IMR-90 (cell line): ENCODE results near the gene ZNF592. TPM values are rescaled to one million over a fixed set of nuclear protein-coding genes. Genes with fewer than 3 reads are reported as not detected.

ENCODE experiments used
- ATAC-seq: fragments of 200-7000 bp; cut with Tn5 transposase; 2 replicates; pipeline ENCODE4 v1.9.1; 2020; ENCODE audit warnings: low read depth, mild to moderate bottlenecking, moderate library complexity
- BruUV-seq: library from RNA; stranded (reverse); fragments of 400-500 nt; replicated peaks from 2 replicates; lab custom pipeline; 2021; lab: Mats Ljungman, UMichigan
- CTCF ChIA-PET: fragments of 300-600 bp; formaldehyde crosslinking; extraction: SDS; loops from one replicate; lab custom pipeline; 2021; ENCODE audit warnings: antibody characterized with exemption; lab: Yijun Ruan, JAX
- POLR2A ChIA-PET: fragments of 300-600 bp; sonication (Branson Sonifier 250); formaldehyde crosslinking; loops from one replicate; lab custom pipeline; 2022; ENCODE audit warnings: antibody characterized with exemption; ENCODE audit not compliant: unreplicated experiment; lab: Charles Lee
- DNase-seq: peaks from one replicate; pipeline ENCODE4 v3.0.0; 2013
- H2AFZ ChIP-seq: replicated peaks from 2 replicates; pipeline ENCODE3; 2013; ENCODE audit warnings: low read length, mild to moderate bottlenecking; ENCODE audit not compliant: poor library complexity
- H2AK5ac ChIP-seq: 2 replicates; pipeline ENCODE4 v1.6.1; 2013; ENCODE audit warnings: low read depth, low read length, inconsistent platforms
- H2AK9ac ChIP-seq: replicated peaks from 2 replicates; pipeline ENCODE3; 2013; ENCODE audit warnings: mild to moderate bottlenecking, low read depth, low read length, moderate library complexity; ENCODE audit not compliant: poor library complexity
- H2BK120ac ChIP-seq: 2 replicates; pipeline ENCODE4 v1.6.1; 2013; ENCODE audit warnings: low read depth, low read length, inconsistent platforms
- H2BK15ac ChIP-seq: 3 replicates; pipeline ENCODE4 v1.6.1; 2013; ENCODE audit warnings: low read depth, low read length, inconsistent platforms
- H2BK20ac ChIP-seq: 2 replicates; pipeline ENCODE4 v1.6.1; 2013; ENCODE audit warnings: low read depth, mild to moderate bottlenecking, inconsistent platforms, low read length, moderate library complexity
- H2BK5ac ChIP-seq: 2 replicates; pipeline ENCODE4 v1.6.1; 2013; ENCODE audit warnings: mild to moderate bottlenecking, low read depth, low read length, inconsistent platforms; ENCODE audit not compliant: poor library complexity, severe bottlenecking
- H3K14ac ChIP-seq: replicated peaks from 2 replicates; pipeline ENCODE4 v1.6.1; 2013; ENCODE audit warnings: low read depth, low read length, inconsistent platforms
- H3K18ac ChIP-seq: 2 replicates; pipeline ENCODE4 v1.6.1; 2013; ENCODE audit warnings: low read depth, low read length, control low read depth
- H3K23ac ChIP-seq: 2 replicates; pipeline ENCODE4 v1.6.1; 2013; ENCODE audit warnings: low read depth, low read length, inconsistent platforms
- H3K27ac ChIP-seq: 2 replicates; pipeline ENCODE4 v1.5.1; 2013; ENCODE audit warnings: mild to moderate bottlenecking, control low read depth, low read length; ENCODE audit not compliant: insufficient read depth
- H3K27me3 ChIP-seq: 2 replicates; pipeline ENCODE4 v1.6.1; 2013; ENCODE audit warnings: low read length; ENCODE audit not compliant: control insufficient read depth, insufficient read depth
- H3K36me3 ChIP-seq: 2 replicates; pipeline ENCODE4 v1.6.1; 2013; ENCODE audit warnings: low read length, mixed read lengths; ENCODE audit not compliant: control insufficient read depth, insufficient read depth
- H3K4ac ChIP-seq: 2 replicates; pipeline ENCODE4 v1.6.1; 2013; ENCODE audit warnings: low read depth, low read length, inconsistent platforms
- H3K4me1 ChIP-seq: 2 replicates; pipeline ENCODE4 v1.6.1; 2013; ENCODE audit warnings: low read length, mixed read lengths; ENCODE audit not compliant: control insufficient read depth, insufficient read depth
- H3K4me2 ChIP-seq: 2 replicates; pipeline ENCODE4 v1.6.1; 2013; ENCODE audit warnings: low read depth, mild to moderate bottlenecking, control low read depth, low read length, moderate library complexity
- H3K4me3 ChIP-seq: 2 replicates; pipeline ENCODE4 v1.5.1; 2013; ENCODE audit warnings: low read depth, mild to moderate bottlenecking, control low read depth, low read length, moderate library complexity; ENCODE audit not compliant: insufficient read depth
- H3K56ac ChIP-seq: 2 replicates; pipeline ENCODE4 v1.6.1; 2013; ENCODE audit warnings: low read length, inconsistent platforms; ENCODE audit not compliant: insufficient read depth; ENCODE audit errors: extremely low read depth
- H3K79me1 ChIP-seq, 2 experiments: 2 replicates each; pipeline ENCODE4 v1.6.1; 2013; ENCODE audit warnings: low read length in 2 of 2, inconsistent platforms in 1 of 2, low read depth in 1 of 2
- H3K9ac ChIP-seq: 2 replicates; pipeline ENCODE4 v1.6.1; 2013; ENCODE audit warnings: low read depth, low read length, control low read depth
- H3K9me1 ChIP-seq: 2 replicates; pipeline ENCODE4 v1.6.1; 2013; ENCODE audit warnings: low read length, inconsistent platforms; ENCODE audit not compliant: insufficient read depth
- H3K9me3 ChIP-seq: 2 replicates; pipeline ENCODE4 v1.6.1; 2013; ENCODE audit warnings: low read length; ENCODE audit not compliant: control insufficient read depth, insufficient read depth
- H4K20me1 ChIP-seq: 2 replicates; pipeline ENCODE4 v1.6.1; 2013; ENCODE audit warnings: low read length, inconsistent platforms; ENCODE audit not compliant: insufficient read depth
- H4K5ac ChIP-seq: 2 replicates; pipeline ENCODE4 v1.6.1; 2013; ENCODE audit warnings: mild to moderate bottlenecking, low read depth, low read length, control low read depth
- H4K8ac ChIP-seq, 2 experiments: 2 replicates each; pipeline ENCODE4 v1.6.1; 2013; ENCODE audit warnings: low read depth in 2 of 2, low read length in 2 of 2, control low read depth in 1 of 2, inconsistent platforms in 1 of 2
- H4K91ac ChIP-seq: 2 replicates; pipeline ENCODE4 v1.6.1; 2013; ENCODE audit warnings: low read depth, low read length, inconsistent platforms; ENCODE audit not compliant: insufficient read depth
- MXI1 ChIP-seq: IDR thresholded peaks from 2 replicates; pipeline ENCODE4 v1.6.1; 2012; ENCODE audit warnings: low read depth, mild to moderate bottlenecking, low read length, moderate library complexity, borderline replicate concordance
- POLR2A ChIP-seq: IDR thresholded peaks from 2 replicates; pipeline ENCODE4 v1.6.1; 2012; ENCODE audit warnings: mild to moderate bottlenecking, low read depth, low read length
- RFX5 ChIP-seq: IDR thresholded peaks from 2 replicates; pipeline ENCODE4 v1.8.0; 2012; ENCODE audit warnings: low read depth, mild to moderate bottlenecking, low read length, moderate library complexity
- WGBS, 2 experiments: methylation state at CpG; one replicate each; pipeline versions ENCODE4 v1.1.5 to v1.1.7; 2013; ENCODE audit warnings: missing lambda C conversion rate in 2 of 2; ENCODE audit not compliant: insufficient read length in 1 of 2; ENCODE audit errors: extremely low coverage in 2 of 2; 5-methylcytosine and 5-hydroxymethylcytosine counted together
- dilution Hi-C: fragments of 300-500 bp; cut with HindIII; formaldehyde crosslinking; loops from one replicate; pipeline ENCODE4 v1.14.3; 2018; ENCODE audit warnings: low sequenced_read_pairs; ENCODE audit not compliant: unreplicated experiment
- in situ Hi-C: fragments of 300-500 bp; cut with MboI; formaldehyde crosslinking; loops from 3 replicates; pipeline ENCODE4 v1.14.3; 2019; ENCODE audit warnings: low sequenced_read_pairs, inconsistent platforms, mixed read lengths
- intact Hi-C: fragments of 100-400 bp; cut with micrococcal nuclease; formaldehyde crosslinking; loops from 2 replicates; pipeline ENCODE4 v1.10.0; 2022
- polyA plus RNA-seq, 3 experiments: library from polyadenylated mRNA; depleted of rRNA; stranded (reverse); fragments of >200 nt; gene quantifications; 2 replicates each; pipeline ENCODE4 v1.2.3, GENCODE V29; 2012; ENCODE audit warnings: low replicate concordance in 1 of 3
- total RNA-seq: library from RNA; depleted of rRNA; stranded (reverse); fragments of >200 nt; gene quantifications from 2 replicates; pipeline ENCODE4 v1.2.3, GENCODE V29; 2012

ZNF592 gene
- total and polyA plus RNA-seq, 2 of the 4 experiments (the other 2 are of a cell fraction) = 4.3 to 10.2 TPM

GRCh38 chr15:84805221-84805620 lies 56.8 kb downstream of the ZNF592 start:
- intact Hi-C loops = no loop called here
- Histone ChIP-seq H3K4me2 (no peak overlapping the region), H3K23ac (no peak overlapping the region), H2AK5ac (no peak overlapping the region), H4K5ac (no peak overlapping the region), H2AFZ (no peak overlapping the region), H2BK15ac (no peak overlapping the region), H2BK120ac (no peak overlapping the region), H4K8ac (no peak overlapping the region), H3K79me1 (peaks cover under 1 to 5% of the 10 kb centered on the region in 2 experiments; a peak in 2 of 4 replicates), H3K18ac (no peak overlapping the region), H3K9me3 (no peaks in the 10 kb centered on the region), H2BK20ac (no peak overlapping the region), H3K14ac (no peak overlapping the region), H3K27me3 (no peaks in the 10 kb centered on the region), H3K56ac (no peak overlapping the region), H4K20me1 (0 out of 2 replicates have a peak, but pooled peaks cover 4% of the 10 kb centered on the region), H3K27ac (no peak overlapping the region), H4K91ac (no peak overlapping the region), H3K4me1 (peaks cover 2% of the 10 kb centered on the region), H2AK9ac (no peak overlapping the region), H2BK5ac (no peak overlapping the region), H3K4ac (no peak overlapping the region), H3K4me3 (no peak overlapping the region), H3K36me3 (peaks cover 36% of the 10 kb centered on the region), H3K9ac (no peak overlapping the region), H3K9me1 (peaks cover 8% of the 10 kb centered on the region)
- TF ChIP-seq POLR2A = no peak
- TF ChIP-seq MXI1 = no peak
- TF ChIP-seq RFX5 = no peak
- WGBS, 2 experiments = no CpG with 5 or more reads among the region's 1 CpG
- in situ Hi-C loops = no loop called here
- no TSS peak for BruUV-seq
- ChIA-PET CTCF (interaction anchor here (1.3 kb wide), 1 partner anchor 10 kb away, joined by 4 read pairs; no protein-coding TSS in a partner anchor), POLR2A (no interaction called here)
- dilution Hi-C loops = no loop called here
- ATAC-seq (no peak), DNase-seq (no peak)
